PC-3 (cell line): Measurements from ENCODE around the gene CCL27. TPM values are rescaled to one million over a fixed set of nuclear protein-coding genes. Genes with fewer than 3 reads are reported as not detected.

Source experiments
- ATAC-seq: fragments of 200-7000 bp; cut with Tn5 transposase; 2 replicates; pipeline ENCODE4 v1.9.1; 2020; ENCODE audit warnings: mild to moderate bottlenecking, moderate library complexity
- BruUV-seq: library from RNA; stranded (reverse); fragments of 400-500 nt; replicated peaks from 2 replicates; lab custom pipeline; 2021; lab: Mats Ljungman, UMichigan
- CTCF ChIA-PET: fragments of 300-600 bp; sonication (Branson Sonifier 250); formaldehyde crosslinking; loops from one replicate; lab custom pipeline; 2022; ENCODE audit warnings: antibody characterized with exemption; lab: Charles Lee
- POLR2A ChIA-PET: fragments of 300-600 bp; sonication (Branson Sonifier 250); formaldehyde crosslinking; loops from one replicate; lab custom pipeline; 2022; ENCODE audit warnings: antibody characterized with exemption; ENCODE audit not compliant: unreplicated experiment; lab: Charles Lee
- DNase-seq: peaks from one replicate; pipeline ENCODE4 v3.0.0-alpha.2; 2015
- H2AFZ ChIP-seq: fragments of 300-600 bp; sonication (generic); 2 replicates; pipeline ENCODE4 v1.6.0; 2016; ENCODE audit warnings: antibody characterized with exemption, low read length
- H3F3A ChIP-seq: fragments of 300-600 bp; sonication (generic); one replicate; pipeline ENCODE4 v1.6.0; 2017; ENCODE audit warnings: antibody characterized with exemption, low read length, control low read depth, mild to moderate bottlenecking; ENCODE audit not compliant: unreplicated experiment
- H3K27ac ChIP-seq: fragments of 300-600 bp; sonication (generic); 2 replicates; pipeline ENCODE4 v1.5.1; 2016; ENCODE audit warnings: mild to moderate bottlenecking, low read length
- H3K27me3 ChIP-seq: fragments of 300-600 bp; sonication (generic); 2 replicates; pipeline ENCODE4 v1.6.1; 2016; ENCODE audit warnings: low read length, mixed read lengths
- H3K36me3 ChIP-seq: fragments of 300-600 bp; sonication (generic); 2 replicates; pipeline ENCODE4 v1.6.1; 2016; ENCODE audit warnings: low read depth, mixed run types, low read length, mixed read lengths
- H3K4me1 ChIP-seq: fragments of 300-600 bp; sonication (generic); 2 replicates; pipeline ENCODE4 v1.5.1; 2016; ENCODE audit warnings: low read length; ENCODE audit not compliant: insufficient read depth
- H3K4me2 ChIP-seq: fragments of 300-600 bp; sonication (generic); 2 replicates; pipeline ENCODE4 v1.6.0; 2016; ENCODE audit warnings: low read length
- H3K4me3 ChIP-seq: fragments of 300-600 bp; sonication (generic); 2 replicates; pipeline ENCODE4 v1.5.1; 2016; ENCODE audit warnings: mild to moderate bottlenecking, low read length, mixed read lengths
- H3K79me2 ChIP-seq: fragments of 300-600 bp; sonication (generic); 2 replicates; pipeline ENCODE4 v1.6.1; 2017; ENCODE audit warnings: low read length, mixed read lengths
- H3K9ac ChIP-seq: fragments of 300-600 bp; sonication (generic); 2 replicates; pipeline ENCODE4 v1.6.0; 2016; ENCODE audit warnings: mild to moderate bottlenecking, low read length
- H3K9me2 ChIP-seq: fragments of 300-600 bp; sonication (generic); replicated peaks from 2 replicates; pipeline ENCODE4 v1.6.1; 2016; ENCODE audit warnings: mixed run types, low read length, mixed read lengths
- H3K9me3 ChIP-seq: fragments of 300-600 bp; sonication (generic); 2 replicates; pipeline ENCODE4 v1.6.1; 2016; ENCODE audit warnings: low read length, mixed read lengths
- H4K20me1 ChIP-seq: fragments of 300-600 bp; sonication (generic); 2 replicates; pipeline ENCODE4 v1.6.1; 2016; ENCODE audit warnings: low read length, mixed read lengths
- EZH2 ChIP-seq: fragments of 300-600 bp; sonication (generic); IDR thresholded peaks from one replicate; pipeline ENCODE4 v1.6.1; 2017; ENCODE audit warnings: antibody characterized with exemption, mild to moderate bottlenecking, low read length; ENCODE audit not compliant: unreplicated experiment
- EZH2phosphoT487 ChIP-seq: fragments of 300-600 bp; sonication (generic); IDR thresholded peaks from 2 replicates; pipeline ENCODE4 v1.6.1; 2018; ENCODE audit warnings: mild to moderate bottlenecking, antibody characterized with exemption, low read length, borderline replicate concordance
- intact Hi-C: fragments of 100-400 bp; cut with micrococcal nuclease; formaldehyde crosslinking; loops from 2 replicates; pipeline ENCODE4 v1.9.0; 2023
- total RNA-seq: library from RNA; depleted of rRNA; stranded (reverse); fragments of >200 nt; gene quantifications from 2 replicates; pipeline ENCODE4 v1.2.3, GENCODE V29; 2014
- TF ChIP-seq, protein P1 (sequence below): fragments of 300-600 bp; sonication (generic); conservative IDR thresholded peaks from 2 replicates; pipeline ENCODE4 v1.5.1; 2017; ENCODE audit warnings: antibody characterized with exemption, low read depth, mild to moderate bottlenecking, low read length

The CCL27 gene
- total RNA-seq, 1 experiment from 2014 or later: not detected

GRCh38 chr9:34701769-34702736, 39.6 kb upstream of the CCL27 start:
- Histone ChIP-seq H3K27ac (no peak overlapping the region), H3K9ac (no peak overlapping the region), H2AFZ (peak overlapping the region; percentile 96), H3K27me3 (no peaks in the 10 kb centered on the region; the same call in 1 of the 2 replicates), H4K20me1 (no peaks in the 10 kb centered on the region), H3K4me1 (no peaks in the 10 kb centered on the region), H3K36me3 (no peaks in the 10 kb centered on the region), H3F3A (no peaks in the 10 kb centered on the region), H3K9me2 (no peaks in the 10 kb centered on the region), H3K9me3 (no peaks in the 10 kb centered on the region), H3K4me3 (peak overlapping the region; percentile 65), H3K79me2 (no peaks in the 10 kb centered on the region), H3K4me2 (peak overlapping the region; percentile 85)
- TF ChIP-seq, protein P1, sequence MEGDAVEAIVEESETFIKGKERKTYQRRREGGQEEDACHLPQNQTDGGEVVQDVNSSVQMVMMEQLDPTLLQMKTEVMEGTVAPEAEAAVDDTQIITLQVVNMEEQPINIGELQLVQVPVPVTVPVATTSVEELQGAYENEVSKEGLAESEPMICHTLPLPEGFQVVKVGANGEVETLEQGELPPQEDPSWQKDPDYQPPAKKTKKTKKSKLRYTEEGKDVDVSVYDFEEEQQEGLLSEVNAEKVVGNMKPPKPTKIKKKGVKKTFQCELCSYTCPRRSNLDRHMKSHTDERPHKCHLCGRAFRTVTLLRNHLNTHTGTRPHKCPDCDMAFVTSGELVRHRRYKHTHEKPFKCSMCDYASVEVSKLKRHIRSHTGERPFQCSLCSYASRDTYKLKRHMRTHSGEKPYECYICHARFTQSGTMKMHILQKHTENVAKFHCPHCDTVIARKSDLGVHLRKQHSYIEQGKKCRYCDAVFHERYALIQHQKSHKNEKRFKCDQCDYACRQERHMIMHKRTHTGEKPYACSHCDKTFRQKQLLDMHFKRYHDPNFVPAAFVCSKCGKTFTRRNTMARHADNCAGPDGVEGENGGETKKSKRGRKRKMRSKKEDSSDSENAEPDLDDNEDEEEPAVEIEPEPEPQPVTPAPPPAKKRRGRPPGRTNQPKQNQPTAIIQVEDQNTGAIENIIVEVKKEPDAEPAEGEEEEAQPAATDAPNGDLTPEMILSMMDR: peak; percentile 93
- TF ChIP-seq EZH2phosphoT487 (no peak), EZH2 (no peak)
- ChIA-PET CTCF (interaction anchor here (0.9 to 1.2 kb wide), 3 partner anchors 33 to 58 kb away, joined by 3 to 5 read pairs (median 3); partner anchors contain the start of gene GALT), POLR2A (no interaction called here)
- DNase-seq (peak; percentile 67), ATAC-seq (peak; percentile 90)
- BruUV-seq: no TSS peak
- intact Hi-C loops: loop anchor here (1.0 to 5.0 kb wide), 2 partner anchors 27 to 45 kb away; no protein-coding TSS in a partner anchor

- Histone ChIP-seq H2AFZ (peak overlapping the region; percentile 96), H3K36me3 (no peaks in the 10 kb centered on the region), H3K9me3 (no peaks in the 10 kb centered on the region), H3K4me2 (peak overlapping the region; percentile 85), H3K9me2 (no peaks in the 10 kb centered on the region), H3K9ac (no peak overlapping the region), H3K4me3 (peak overlapping the region; percentile 65), H3K4me1 (no peaks in the 10 kb centered on the region), H3K27ac (no peak overlapping the region), H3F3A (no peaks in the 10 kb centered on the region), H4K20me1 (no peaks in the 10 kb centered on the region), H3K27me3 (no peaks in the 10 kb centered on the region; the same call in 1 of the 2 replicates), H3K79me2 (no peaks in the 10 kb centered on the region)
- ChIA-PET POLR2A (no interaction called here), CTCF (no interaction called here)
- intact Hi-C loops: loop anchor here (5.0 kb wide), 1 partner anchor 46 kb away; no protein-coding TSS in a partner anchor
- no peak for TF ChIP-seq EZH2
- TF ChIP-seq, protein P1: peak; percentile 78
- no TSS peak for BruUV-seq
- ATAC-seq (peak; percentile 81), DNase-seq (peak; percentile 48)
Measured at GRCh38 chr9:34701023-34701768, 38.7 kb upstream of the CCL27 start.
